Choroid plexus epithelial cell (primary cell): ENCODE data around the gene HSPG2.

Experiments used
- DNase-seq: peaks from one replicate; pipeline ENCODE4 v3.0.0-alpha.2; 2010; ENCODE audit warnings: low read depth
- H3K4me3 ChIP-seq: 2 replicates; pipeline ENCODE4 v1.5.1; 2011; ENCODE audit warnings: low read depth, mild to moderate bottlenecking, control low read depth, low read length, moderate library complexity
- TF ChIP-seq, protein P1 (sequence below): conservative IDR thresholded peaks from 2 replicates; pipeline ENCODE4 v1.5.1; 2011; ENCODE audit warnings: low read depth, mild to moderate bottlenecking, control low read depth, inconsistent platforms, low read length, moderate library complexity

The HSPG2 gene

DNA sequence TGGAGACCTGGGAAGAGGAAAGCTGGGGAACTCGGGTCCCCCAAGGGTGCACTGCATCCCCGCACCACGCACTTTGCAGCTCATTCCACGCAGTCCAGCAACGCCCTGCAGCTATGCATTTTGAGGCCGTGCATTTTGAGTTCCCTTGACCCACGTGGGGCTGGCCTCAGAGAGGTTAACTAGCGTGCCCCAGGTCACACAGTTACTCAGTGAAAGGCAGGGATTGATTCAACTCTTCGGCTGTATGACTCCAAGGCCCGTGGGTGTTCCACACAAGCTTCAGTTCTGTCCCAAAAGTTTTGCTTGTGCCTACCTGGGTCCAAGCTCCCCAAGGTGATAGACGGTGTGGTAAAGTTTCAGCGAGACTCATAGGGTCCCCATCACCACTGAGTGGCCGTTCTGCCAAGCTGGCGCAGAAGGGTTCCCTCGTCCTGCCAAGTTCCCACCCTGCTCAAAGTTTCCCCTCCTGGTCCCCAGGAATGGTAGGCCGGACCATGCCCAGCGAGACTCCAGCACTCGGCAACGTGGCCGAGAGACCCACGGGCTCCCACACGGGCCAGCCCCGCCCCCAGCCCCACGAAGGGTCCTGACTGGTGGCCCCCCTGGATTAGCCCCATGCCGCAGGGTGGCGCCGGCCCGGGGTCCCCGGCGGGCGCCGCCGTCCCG lies 611 bp downstream of the HSPG2 start:
- no peak for DNase-seq
- TF ChIP-seq, protein P1, sequence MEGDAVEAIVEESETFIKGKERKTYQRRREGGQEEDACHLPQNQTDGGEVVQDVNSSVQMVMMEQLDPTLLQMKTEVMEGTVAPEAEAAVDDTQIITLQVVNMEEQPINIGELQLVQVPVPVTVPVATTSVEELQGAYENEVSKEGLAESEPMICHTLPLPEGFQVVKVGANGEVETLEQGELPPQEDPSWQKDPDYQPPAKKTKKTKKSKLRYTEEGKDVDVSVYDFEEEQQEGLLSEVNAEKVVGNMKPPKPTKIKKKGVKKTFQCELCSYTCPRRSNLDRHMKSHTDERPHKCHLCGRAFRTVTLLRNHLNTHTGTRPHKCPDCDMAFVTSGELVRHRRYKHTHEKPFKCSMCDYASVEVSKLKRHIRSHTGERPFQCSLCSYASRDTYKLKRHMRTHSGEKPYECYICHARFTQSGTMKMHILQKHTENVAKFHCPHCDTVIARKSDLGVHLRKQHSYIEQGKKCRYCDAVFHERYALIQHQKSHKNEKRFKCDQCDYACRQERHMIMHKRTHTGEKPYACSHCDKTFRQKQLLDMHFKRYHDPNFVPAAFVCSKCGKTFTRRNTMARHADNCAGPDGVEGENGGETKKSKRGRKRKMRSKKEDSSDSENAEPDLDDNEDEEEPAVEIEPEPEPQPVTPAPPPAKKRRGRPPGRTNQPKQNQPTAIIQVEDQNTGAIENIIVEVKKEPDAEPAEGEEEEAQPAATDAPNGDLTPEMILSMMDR = no peak
- peak overlapping the region; percentile 63 for H3K4me3 ChIP-seq

DNA sequence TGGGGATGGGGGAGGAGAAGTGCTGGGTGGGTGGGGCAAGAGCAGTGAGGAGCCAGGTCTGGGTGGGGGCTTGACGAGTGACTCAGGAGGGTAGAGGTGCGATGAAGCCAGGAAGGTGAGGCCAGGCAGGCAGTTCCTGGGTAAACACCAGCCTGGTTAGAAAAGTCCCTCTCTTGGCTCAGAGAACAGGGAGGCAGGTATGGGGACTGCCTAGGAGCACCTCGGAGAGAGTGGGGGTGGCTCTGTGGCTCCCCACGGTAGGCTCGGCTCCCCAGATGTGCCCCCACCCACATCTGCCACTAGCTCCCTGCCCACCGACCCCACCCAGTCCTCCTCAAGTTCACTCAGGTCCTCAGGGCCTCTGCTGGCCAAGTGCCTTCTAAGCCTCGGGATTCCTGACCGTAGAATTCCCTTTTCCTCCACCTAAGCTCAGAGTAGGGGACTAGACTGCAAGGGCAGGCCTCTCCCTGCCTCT lies 1.2 kb downstream of the HSPG2 start:
- TF ChIP-seq, protein P1 = no peak
- DNase-seq = no peak
- H3K4me3 ChIP-seq = peak overlapping the region; percentile 63

DNA sequence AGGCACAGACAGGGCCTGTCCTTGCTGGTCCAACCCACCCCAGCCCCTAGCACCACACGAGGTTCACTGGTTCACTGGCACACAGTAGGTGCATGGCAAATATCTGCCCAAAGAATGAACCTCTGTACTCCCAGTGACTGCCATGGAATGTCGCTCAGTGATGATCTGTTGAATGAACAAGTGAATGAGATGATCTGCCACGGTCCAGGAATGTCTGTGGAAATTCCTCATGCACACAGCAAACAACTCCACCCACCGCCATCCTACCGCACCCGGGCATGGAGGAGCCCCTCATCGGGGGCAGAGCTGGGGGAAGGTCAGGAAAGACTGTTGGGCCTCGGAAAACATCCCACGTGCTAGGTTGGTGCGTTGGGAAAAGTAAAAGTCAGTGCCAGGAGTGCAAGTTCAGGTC lies 1.7 kb downstream of the HSPG2 start:
- no peak overlapping the region for H3K4me3 ChIP-seq

DNA sequence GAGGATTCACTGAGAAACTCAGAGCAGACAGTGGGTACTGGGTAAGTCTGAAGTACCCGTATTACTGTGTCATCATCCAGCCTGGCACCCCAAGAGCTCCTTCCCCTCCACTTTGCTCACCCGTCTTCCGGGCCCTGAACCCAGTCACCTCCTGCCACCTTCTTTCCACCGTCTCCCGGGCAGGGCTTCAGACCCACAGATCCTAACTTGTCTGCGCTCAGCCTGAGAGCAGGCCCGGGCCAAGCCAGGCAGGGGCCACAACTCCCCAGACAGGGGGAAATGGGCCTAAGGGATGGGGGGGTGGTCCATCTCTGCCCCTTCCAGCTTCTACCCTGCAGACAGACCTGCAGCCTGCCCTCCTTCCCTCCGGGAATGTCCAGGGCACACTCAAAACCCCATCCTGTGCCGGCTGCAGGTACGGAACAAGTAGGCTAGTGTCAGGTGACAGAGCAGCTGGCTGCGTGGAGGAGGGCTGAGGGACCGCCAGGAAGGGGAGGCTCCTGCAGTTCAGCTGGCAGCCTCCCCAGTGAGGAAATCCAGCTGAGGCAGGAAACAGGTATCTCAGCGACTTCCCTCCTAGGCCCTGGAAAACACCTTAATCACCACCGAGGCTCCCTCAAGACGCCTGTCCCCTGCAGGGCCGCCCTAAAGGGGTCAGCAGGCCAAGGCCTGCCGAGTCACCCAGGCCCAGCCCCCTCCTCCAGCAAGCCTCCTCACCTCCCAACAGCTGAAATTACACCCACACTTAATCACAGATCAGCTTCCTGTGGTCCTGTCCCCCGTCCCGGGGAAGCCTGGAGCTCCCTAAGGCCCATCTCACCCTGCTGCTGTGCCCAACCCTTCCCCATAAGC lies 3.5 kb downstream of the HSPG2 start:
- TF ChIP-seq, protein P1 = no peak
- DNase-seq = peak; percentile 53
- no peak overlapping the region for H3K4me3 ChIP-seq

More for the DNA sequence above, 1.7 kb downstream of the HSPG2 start:
- DNase-seq = no peak
- TF ChIP-seq, protein P1 = no peak

DNA sequence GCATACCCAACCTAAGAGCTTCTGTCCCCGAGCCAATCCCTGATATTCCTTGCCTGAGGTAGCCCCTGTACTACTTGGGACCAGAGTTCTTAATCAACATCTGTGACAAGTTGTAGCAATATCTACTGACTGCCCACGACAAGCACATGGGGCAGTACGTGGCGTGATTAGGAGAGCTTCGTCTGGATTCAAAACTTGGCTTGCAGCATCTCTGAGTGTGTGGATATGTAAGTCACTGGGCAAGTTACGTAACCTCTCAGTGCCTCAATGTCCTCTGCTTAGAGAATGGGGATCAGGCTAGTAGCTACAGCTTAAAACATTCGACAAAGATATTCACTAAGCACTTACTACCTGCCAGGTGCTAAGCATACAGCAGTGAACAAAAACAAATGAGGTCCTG lies 5.0 kb downstream of the HSPG2 start:
- H3K4me3 ChIP-seq = no peak overlapping the region
- DNase-seq = peak; percentile 84
- TF ChIP-seq, protein P1 = no peak

DNA sequence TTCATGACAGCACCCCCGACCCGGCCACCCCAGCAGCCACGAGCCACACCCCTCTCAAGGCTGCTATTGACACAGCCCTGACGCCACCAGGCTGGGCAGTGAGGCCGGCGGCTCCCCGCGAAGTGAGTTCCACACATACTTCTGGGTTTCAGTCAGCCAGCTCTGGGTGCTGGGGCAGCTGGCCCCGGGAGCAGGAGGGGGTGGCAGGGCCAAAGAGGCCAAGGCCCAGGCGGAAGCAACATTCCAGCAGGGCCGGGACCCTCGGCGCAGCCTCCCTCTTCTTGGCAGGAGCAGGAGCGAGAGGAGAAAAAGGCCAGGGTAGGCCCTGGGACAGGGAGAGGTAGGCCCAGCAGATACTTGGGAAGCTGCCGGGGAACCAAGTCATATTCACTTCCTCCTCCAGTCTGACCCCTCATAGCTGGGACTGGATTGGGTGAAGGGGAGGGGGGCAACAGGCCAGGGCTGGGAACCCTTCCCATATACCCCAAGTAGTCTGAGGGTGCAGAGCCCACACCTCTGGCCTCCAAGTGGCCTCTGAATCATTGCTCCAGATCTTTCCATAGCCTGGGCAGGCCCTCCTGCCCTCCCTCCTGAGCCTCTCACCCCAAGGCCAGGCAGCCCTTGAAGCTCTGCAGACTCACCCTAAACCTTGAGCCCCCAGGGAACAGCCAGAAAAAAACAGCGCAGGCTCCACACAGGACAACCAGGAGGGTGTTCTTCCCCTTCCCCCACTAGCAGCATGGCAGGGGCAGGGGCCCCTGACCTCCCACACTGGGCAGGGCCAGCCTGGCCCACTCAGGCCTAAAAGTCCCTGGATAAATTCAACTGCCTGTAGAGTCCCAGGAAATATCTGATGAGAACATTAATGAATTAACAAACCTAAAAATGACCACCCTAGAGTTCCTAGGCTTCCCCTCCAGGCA lies 5.7 kb downstream of the HSPG2 start:
- no peak overlapping the region for H3K4me3 ChIP-seq
- DNase-seq = peak; percentile 84
- TF ChIP-seq, protein P1 = no peak
